GM13976 (cell line): ENCODE measurements around the gene TMEM117.

ENCODE experiments used
- DNase-seq: peaks from one replicate; pipeline ENCODE4 v3.0.0; 2012; ENCODE audit warnings: low spot score
- in situ Hi-C: fragments of 300-500 bp; cut with MboI; formaldehyde crosslinking; loops from one replicate; pipeline ENCODE4 v1.12.0; 2022; ENCODE audit warnings: low sequenced_read_pairs, mixed read lengths, inconsistent platforms; ENCODE audit not compliant: unreplicated experiment
- TF ChIP-seq, protein P1 (sequence below): IDR thresholded peaks from 2 replicates; pipeline ENCODE4 v1.5.1; 2012; ENCODE audit warnings: borderline replicate concordance, mild to moderate bottlenecking; ENCODE audit not compliant: insufficient read depth; ENCODE audit errors: extremely low read depth, missing control alignments, control extremely low read depth

Gene TMEM117

DNA sequence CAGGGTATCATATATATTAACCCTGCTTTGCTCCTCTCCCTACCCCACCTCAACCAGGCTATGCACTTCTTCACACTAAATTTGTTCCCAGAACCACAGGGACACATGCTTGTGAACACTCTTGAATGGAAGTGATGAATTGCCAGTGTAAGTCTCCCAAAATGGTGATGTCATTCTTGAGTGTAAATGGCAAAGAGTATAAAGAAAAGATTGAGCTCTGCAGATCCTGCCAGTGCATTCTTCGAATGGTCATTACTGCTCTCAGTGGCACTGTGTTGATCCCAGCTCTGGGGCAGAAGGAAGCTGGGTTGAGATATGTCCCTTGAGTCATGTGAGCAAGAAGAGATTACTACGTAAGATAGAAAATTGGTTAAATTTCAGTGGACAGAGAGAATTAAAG lies 313.1 kb downstream of the TMEM117 start:
- DNase-seq: no peak
- in situ Hi-C loops: no loop called here
- TF ChIP-seq, protein P1, sequence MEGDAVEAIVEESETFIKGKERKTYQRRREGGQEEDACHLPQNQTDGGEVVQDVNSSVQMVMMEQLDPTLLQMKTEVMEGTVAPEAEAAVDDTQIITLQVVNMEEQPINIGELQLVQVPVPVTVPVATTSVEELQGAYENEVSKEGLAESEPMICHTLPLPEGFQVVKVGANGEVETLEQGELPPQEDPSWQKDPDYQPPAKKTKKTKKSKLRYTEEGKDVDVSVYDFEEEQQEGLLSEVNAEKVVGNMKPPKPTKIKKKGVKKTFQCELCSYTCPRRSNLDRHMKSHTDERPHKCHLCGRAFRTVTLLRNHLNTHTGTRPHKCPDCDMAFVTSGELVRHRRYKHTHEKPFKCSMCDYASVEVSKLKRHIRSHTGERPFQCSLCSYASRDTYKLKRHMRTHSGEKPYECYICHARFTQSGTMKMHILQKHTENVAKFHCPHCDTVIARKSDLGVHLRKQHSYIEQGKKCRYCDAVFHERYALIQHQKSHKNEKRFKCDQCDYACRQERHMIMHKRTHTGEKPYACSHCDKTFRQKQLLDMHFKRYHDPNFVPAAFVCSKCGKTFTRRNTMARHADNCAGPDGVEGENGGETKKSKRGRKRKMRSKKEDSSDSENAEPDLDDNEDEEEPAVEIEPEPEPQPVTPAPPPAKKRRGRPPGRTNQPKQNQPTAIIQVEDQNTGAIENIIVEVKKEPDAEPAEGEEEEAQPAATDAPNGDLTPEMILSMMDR: no peak

- no peak for DNase-seq
- TF ChIP-seq, protein P1: no peak
- in situ Hi-C loops: no loop called here
Measured at GRCh38 chr12:44154128-44154527, 318.2 kb downstream of the TMEM117 start.

GRCh38 chr12:44155358-44155757 lies 319.5 kb downstream of the TMEM117 start:
- TF ChIP-seq, protein P1: no peak
- in situ Hi-C loops: no loop called here
- DNase-seq: no peak

DNA sequence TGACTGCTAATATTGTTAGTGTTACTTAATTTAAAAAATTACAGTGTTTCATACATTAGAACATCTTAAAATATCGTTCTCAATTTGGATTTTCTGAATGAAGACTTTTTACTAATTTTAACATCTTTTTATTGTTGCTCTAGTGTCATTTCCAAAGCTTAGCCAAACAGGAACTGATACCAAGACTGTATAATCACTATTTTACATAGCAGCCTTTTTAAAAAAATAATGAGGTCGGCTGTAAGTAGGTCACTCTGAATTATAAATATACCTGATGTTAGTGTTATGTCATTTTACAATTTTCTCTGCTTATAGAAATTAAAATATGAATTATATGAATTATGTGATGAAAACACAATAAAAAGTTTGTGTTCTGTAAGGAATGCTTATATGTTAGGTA lies 321.5 kb downstream of the TMEM117 start:
- TF ChIP-seq, protein P1: no peak
- DNase-seq: peak; percentile 31
- in situ Hi-C loops: no loop called here

- in situ Hi-C loops: no loop called here
- DNase-seq: no peak
- TF ChIP-seq, protein P1: no peak
Measured at GRCh38 chr12:44158746-44159145, 322.9 kb downstream of the TMEM117 start.

DNA sequence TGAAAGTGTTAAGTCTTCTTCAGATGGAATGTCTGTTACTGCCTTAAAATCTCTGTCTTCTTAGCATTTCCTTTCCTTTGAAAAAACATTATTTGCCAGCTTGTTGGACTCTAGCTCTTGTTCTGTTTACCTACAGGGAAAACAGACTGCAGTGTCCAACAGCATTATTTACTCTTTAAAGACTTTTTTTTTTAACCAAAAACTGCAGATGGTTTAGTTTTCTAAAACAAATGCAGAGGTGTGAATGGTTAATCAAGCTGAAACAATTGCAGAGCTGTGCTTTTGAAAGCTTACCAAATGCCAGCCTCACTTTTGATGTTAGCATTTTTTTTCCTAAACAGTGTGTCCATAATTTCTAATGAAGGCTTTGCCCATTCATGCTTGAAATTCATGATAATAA lies 323.3 kb downstream of the TMEM117 start:
- no peak for DNase-seq
- in situ Hi-C loops: no loop called here
- TF ChIP-seq, protein P1: no peak

GRCh38 chr12:44159862-44160261 lies 324.0 kb downstream of the TMEM117 start:
- in situ Hi-C loops: no loop called here
- TF ChIP-seq, protein P1: no peak
- no peak for DNase-seq
